GM21360 (cell line): ENCODE measurements around the gene BCAS4.
"Not testable (repeated sequence)": the region's sequence is repeated elsewhere in the genome, so short reads cannot be mapped to it uniquely, and the experiment has no call there.

ENCODE experiments used
- ATAC-seq: cut with Tn5 transposase; IDR thresholded peaks from one replicate; pipeline ENCODE4 v1.9.1; 2021; ENCODE audit warnings: mild to moderate bottlenecking, moderate library complexity; ENCODE audit not compliant: unreplicated experiment

Gene BCAS4

GRCh38 chr20:50769551-50770085, 25.2 kb upstream of the BCAS4 start:
- ATAC-seq = not testable (repeated sequence)

GRCh38 chr20:50771419-50772080, 23.3 kb upstream of the BCAS4 start:
- not testable (repeated sequence) for ATAC-seq

GRCh38 chr20:50772420-50773185, 22.3 kb upstream of the BCAS4 start:
- ATAC-seq = no peak

- ATAC-seq = no peak
These were observed 20.3 kb upstream of the BCAS4 start for GRCh38 chr20:50774515-50774914.

- no peak for ATAC-seq
These were observed 18.6 kb upstream of the BCAS4 start for GRCh38 chr20:50776122-50776817.

- ATAC-seq = no peak
These were observed 17.5 kb upstream of the BCAS4 start for GRCh38 chr20:50777373-50777772.

- not testable (repeated sequence) for ATAC-seq
These were observed 15.9 kb upstream of the BCAS4 start for GRCh38 chr20:50778994-50779393.

GRCh38 chr20:50783390-50783789, 11.5 kb upstream of the BCAS4 start:
- ATAC-seq = no peak

- ATAC-seq = no peak
These were observed 11.0 kb upstream of the BCAS4 start for GRCh38 chr20:50783903-50784302.

- ATAC-seq = no peak
These were observed 10.4 kb upstream of the BCAS4 start for GRCh38 chr20:50784464-50784863.

- ATAC-seq = no peak
These were observed 8.2 kb upstream of the BCAS4 start for GRCh38 chr20:50786703-50787102.

GRCh38 chr20:50787181-50787580, 7.7 kb upstream of the BCAS4 start:
- ATAC-seq = no peak

GRCh38 chr20:50788045-50788991, 6.5 kb upstream of the BCAS4 start:
- no peak for ATAC-seq

GRCh38 chr20:50789968-50790650, 4.8 kb upstream of the BCAS4 start:
- no peak for ATAC-seq

GRCh38 chr20:50790651-50791277, 4.1 kb upstream of the BCAS4 start:
- peak; percentile 53 for ATAC-seq

GRCh38 chr20:50792708-50793574, 1.9 kb upstream of the BCAS4 start:
- ATAC-seq = no peak

- ATAC-seq = not testable (repeated sequence)
These were observed 1.3 kb upstream of the BCAS4 start for GRCh38 chr20:50793575-50794016.

GRCh38 chr20:50794181-50794845, 548 bp upstream of the BCAS4 start:
- peak; percentile 3 for ATAC-seq
